GM23248 (cell line): ENCODE results near the gene NKAIN2. TPM values are rescaled to one million over a fixed set of nuclear protein-coding genes. Genes with fewer than 3 reads are reported as not detected.

ENCODE experiments used
- DNase-seq: peaks from one replicate; pipeline ENCODE4 v3.0.0-alpha.2; 2015
- H2AFZ ChIP-seq: fragments of 200-600 bp; sonication (generic); 2 replicates; pipeline ENCODE4 v1.6.1; 2016; ENCODE audit warnings: antibody characterized with exemption
- H3F3A ChIP-seq: fragments of 200-600 bp; sonication (generic); 2 replicates; pipeline ENCODE4 v1.6.1; 2016; ENCODE audit warnings: mild to moderate bottlenecking, antibody characterized with exemption, mixed run types; ENCODE audit not compliant: insufficient read depth
- H3K27ac ChIP-seq: fragments of 200-600 bp; sonication (generic); 2 replicates; pipeline ENCODE4 v1.5.1; 2016; ENCODE audit warnings: mild to moderate bottlenecking
- H3K27me3 ChIP-seq: fragments of 200-600 bp; sonication (generic); replicated peaks from 2 replicates; pipeline ENCODE4 v1.6.1; 2016; ENCODE audit warnings: mild to moderate bottlenecking; ENCODE audit not compliant: insufficient read depth
- H3K36me3 ChIP-seq: fragments of 200-600 bp; sonication (generic); 2 replicates; pipeline ENCODE4 v1.6.1; 2016; ENCODE audit warnings: low read depth, mild to moderate bottlenecking
- H3K4me1 ChIP-seq: fragments of 200-600 bp; sonication (generic); 2 replicates; pipeline ENCODE4 v1.6.1; 2016; ENCODE audit warnings: mild to moderate bottlenecking; ENCODE audit not compliant: insufficient read depth
- H3K4me2 ChIP-seq: fragments of 200-600 bp; sonication (generic); one replicate; pipeline ENCODE4 v1.6.1; 2016; ENCODE audit warnings: mild to moderate bottlenecking; ENCODE audit not compliant: unreplicated experiment
- H3K4me3 ChIP-seq: fragments of 200-600 bp; sonication (generic); 2 replicates; pipeline ENCODE4 v1.5.1; 2016; ENCODE audit warnings: mild to moderate bottlenecking
- H3K79me2 ChIP-seq: fragments of 200-600 bp; sonication (generic); 2 replicates; pipeline ENCODE4 v1.6.1; 2016; ENCODE audit warnings: mild to moderate bottlenecking; ENCODE audit not compliant: insufficient read depth
- H3K9ac ChIP-seq: fragments of 200-600 bp; sonication (generic); 2 replicates; pipeline ENCODE4 v1.6.1; 2016; ENCODE audit warnings: mild to moderate bottlenecking
- H3K9me2 ChIP-seq: fragments of 200-600 bp; sonication (generic); 2 replicates; pipeline ENCODE4 v1.6.1; 2016; ENCODE audit warnings: mixed run types, mild to moderate bottlenecking, moderate library complexity; ENCODE audit not compliant: insufficient read depth
- H3K9me3 ChIP-seq: fragments of 200-600 bp; sonication (generic); one replicate; pipeline ENCODE4 v1.6.1; 2017; ENCODE audit warnings: low read depth
- H4K20me1 ChIP-seq: fragments of 200-600 bp; sonication (generic); 2 replicates; pipeline ENCODE4 v1.6.0; 2016; ENCODE audit not compliant: insufficient read depth
- EZH2 ChIP-seq: fragments of 200-600 bp; sonication (generic); IDR thresholded peaks from 2 replicates; pipeline ENCODE4 v1.6.1; 2018; ENCODE audit warnings: antibody characterized with exemption, mild to moderate bottlenecking; ENCODE audit not compliant: insufficient read depth, poor library complexity, severe bottlenecking
- EZH2phosphoT487 ChIP-seq: fragments of 200-600 bp; sonication (generic); IDR thresholded peaks from 2 replicates; pipeline ENCODE4 v1.6.1; 2018; ENCODE audit warnings: antibody characterized with exemption, moderate library complexity, mild to moderate bottlenecking, low read depth; ENCODE audit not compliant: insufficient read depth
- WGBS, 2 experiments: methylation state at CpG; one replicate each; pipeline ENCODE4 v1.1.6; 2015 to 2017; ENCODE audit warnings: low lambda C conversion rate in 2 of 2, low coverage in 1 of 2; ENCODE audit errors: missing lambda C conversion rate in 2 of 2; 5-methylcytosine and 5-hydroxymethylcytosine counted together
- in situ Hi-C: fragments of 300-500 bp; cut with MboI; formaldehyde crosslinking; loops from 2 replicates; pipeline ENCODE4 v1.15.0; 2020
- polyA plus RNA-seq: library from polyadenylated mRNA; unstranded; fragments of >200 nt; fragmentation: Nextera tagmentation; extraction: Ambion mirVana; gene quantifications from 2 replicates; pipeline ENCODE4 v1.2.1, GENCODE V29; 2016
- total RNA-seq: library from RNA; depleted of rRNA; stranded (reverse); fragments of >200 nt; shearing (Covaris generic); gene quantifications from 2 replicates; pipeline ENCODE4 v1.2.3, GENCODE V29; 2014

Gene NKAIN2
- total and polyA plus RNA-seq, 2 experiments from 2014 or later, result not detected

GRCh38 chr6:123850555-123850954 is 46.9 kb downstream of the NKAIN2 start:
- no peaks in the 10 kb centered on the region for H3K9me3 ChIP-seq

GRCh38 chr6:123854201-123854600 is 50.5 kb downstream of the NKAIN2 start:
- WGBS, 2 experiments, result 16 to 18% methylated on average over 2 of the region's 2 CpGs

More at GRCh38 chr6:123850555-123850954, 46.9 kb downstream of the NKAIN2 start:
- Histone ChIP-seq H3K4me1 (no peaks in the 10 kb centered on the region), H3K4me2 (no peak overlapping the region), H3K79me2 (no peaks in the 10 kb centered on the region), H3K27me3 (no peaks in the 10 kb centered on the region), H3K27ac (no peak overlapping the region), H4K20me1 (no peaks in the 10 kb centered on the region), H3F3A (no peaks in the 10 kb centered on the region), H3K9ac (no peak overlapping the region), H2AFZ (no peak overlapping the region), H3K9me2 (no peaks in the 10 kb centered on the region), H3K4me3 (no peak overlapping the region), H3K36me3 (no peaks in the 10 kb centered on the region)
- 65 to 74% methylated on average over 4 of the region's 4 CpGs for WGBS, 2 experiments
- no peak for DNase-seq
- no peak for TF ChIP-seq EZH2phosphoT487
- no peak for TF ChIP-seq EZH2
- in situ Hi-C loops, result no loop called here

GRCh38 chr6:123855506-123855905 is 51.8 kb downstream of the NKAIN2 start:
- in situ Hi-C loops, result no loop called here

More at GRCh38 chr6:123854201-123854600, 50.5 kb downstream of the NKAIN2 start:
- Histone ChIP-seq H3K27me3 (no peaks in the 10 kb centered on the region), H3K27ac (no peak overlapping the region), H3K79me2 (no peaks in the 10 kb centered on the region), H3K4me3 (no peak overlapping the region), H3K4me1 (no peaks in the 10 kb centered on the region), H4K20me1 (no peaks in the 10 kb centered on the region), H3F3A (no peaks in the 10 kb centered on the region), H3K9me2 (no peaks in the 10 kb centered on the region), H3K9me3 (no peaks in the 10 kb centered on the region), H3K9ac (no peak overlapping the region), H3K36me3 (no peaks in the 10 kb centered on the region), H2AFZ (no peak overlapping the region), H3K4me2 (no peak overlapping the region)
- in situ Hi-C loops, result no loop called here
- DNase-seq, result no peak
- TF ChIP-seq EZH2, result no peak
- TF ChIP-seq EZH2phosphoT487, result no peak

GRCh38 chr6:123859291-123859690 is 55.6 kb downstream of the NKAIN2 start:
- Histone ChIP-seq H3K4me1 (no peaks in the 10 kb centered on the region), H3K4me2 (no peak overlapping the region), H3K79me2 (no peaks in the 10 kb centered on the region), H3K4me3 (no peak overlapping the region), H3K36me3 (no peaks in the 10 kb centered on the region), H3K27ac (no peak overlapping the region), H4K20me1 (no peaks in the 10 kb centered on the region), H3K9me3 (no peaks in the 10 kb centered on the region), H3K9ac (no peak overlapping the region), H3F3A (no peaks in the 10 kb centered on the region), H3K27me3 (no peaks in the 10 kb centered on the region), H3K9me2 (no peaks in the 10 kb centered on the region), H2AFZ (no peak overlapping the region)
- 35 to 45% methylated on average over 1 of the region's 1 CpG for WGBS, 2 experiments
- TF ChIP-seq EZH2phosphoT487, result no peak
- no peak for TF ChIP-seq EZH2
- in situ Hi-C loops, result no loop called here
- DNase-seq, result no peak

More at GRCh38 chr6:123855506-123855905, 51.8 kb downstream of the NKAIN2 start:
- H2AFZ ChIP-seq, result no peak overlapping the region
- no peak for TF ChIP-seq EZH2phosphoT487
- TF ChIP-seq EZH2, result no peak
- no peaks in the 10 kb centered on the region for H3K4me1 ChIP-seq
- WGBS, 2 experiments, result 0 to 3% methylated on average over 2 of the region's 2 CpGs
- no peak overlapping the region for H3K4me3 ChIP-seq
- no peak overlapping the region for H3K9ac ChIP-seq
- H3K27me3 ChIP-seq, result no peaks in the 10 kb centered on the region
- H4K20me1 ChIP-seq, result no peaks in the 10 kb centered on the region
- H3F3A ChIP-seq, result no peaks in the 10 kb centered on the region
- H3K9me3 ChIP-seq, result no peaks in the 10 kb centered on the region
- no peak for DNase-seq
- H3K27ac ChIP-seq, result no peak overlapping the region
- H3K79me2 ChIP-seq, result no peaks in the 10 kb centered on the region
- H3K4me2 ChIP-seq, result no peak overlapping the region
- no peaks in the 10 kb centered on the region for H3K9me2 ChIP-seq
- no peaks in the 10 kb centered on the region for H3K36me3 ChIP-seq

GRCh38 chr6:123869334-123869733 is 65.7 kb downstream of the NKAIN2 start:
- H4K20me1 ChIP-seq, result no peaks in the 10 kb centered on the region
- WGBS, 2 experiments, result 10% methylated on average over 2 of the region's 2 CpGs
- H3K36me3 ChIP-seq, result no peaks in the 10 kb centered on the region
- H3K9me3 ChIP-seq, result no peaks in the 10 kb centered on the region
- no peaks in the 10 kb centered on the region for H3K4me1 ChIP-seq
- no peak overlapping the region for H3K4me3 ChIP-seq
- in situ Hi-C loops, result no loop called here
- TF ChIP-seq EZH2phosphoT487, result no peak
- no peak for TF ChIP-seq EZH2
- H3K9me2 ChIP-seq, result no peaks in the 10 kb centered on the region
- H2AFZ ChIP-seq, result no peak overlapping the region
- no peaks in the 10 kb centered on the region for H3K27me3 ChIP-seq
- H3F3A ChIP-seq, result no peaks in the 10 kb centered on the region
- no peaks in the 10 kb centered on the region for H3K79me2 ChIP-seq
- H3K9ac ChIP-seq, result no peak overlapping the region
- no peak overlapping the region for H3K27ac ChIP-seq
- DNase-seq, result no peak
- no peak overlapping the region for H3K4me2 ChIP-seq
